HS-5 (cell line): ENCODE measurements around the gene APOM.

Experiments
- DNase-seq: peaks from one replicate; pipeline ENCODE4 v3.0.0-alpha.2; 2012; ENCODE audit warnings: low read depth

Gene APOM

DNA sequence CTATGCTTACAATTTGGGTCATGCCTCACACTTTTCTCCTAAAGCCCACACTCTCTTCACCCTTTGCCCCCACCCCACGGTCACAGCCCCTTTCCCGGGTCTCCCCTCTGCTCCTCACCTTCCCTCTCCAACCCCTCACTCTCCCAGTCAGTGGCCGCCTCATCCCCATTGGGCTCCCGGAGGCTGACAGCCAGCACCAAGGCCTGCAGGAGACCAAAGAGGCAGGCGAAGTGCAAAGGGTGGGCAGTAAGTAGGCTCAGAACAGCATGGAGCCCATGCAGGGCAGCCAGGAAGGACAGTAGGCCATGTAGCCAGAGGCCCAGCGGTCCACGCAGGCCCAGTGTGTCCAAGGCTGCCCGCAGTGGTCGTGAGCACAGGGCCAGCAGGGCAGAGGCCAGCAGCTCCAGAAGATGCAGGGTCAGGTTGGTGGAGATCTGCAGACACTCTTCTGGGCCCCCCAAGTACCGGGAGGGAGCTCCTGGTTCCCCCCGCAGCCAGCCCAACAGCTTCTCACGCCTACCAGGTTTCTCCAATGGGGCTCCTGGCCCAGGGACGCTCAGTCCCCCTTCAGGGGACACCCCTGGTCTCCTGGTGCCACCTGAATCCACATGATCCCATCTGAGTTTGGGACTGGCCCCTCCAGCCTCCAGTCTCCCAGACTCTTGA lies 3.4 kb downstream of the APOM start:
- no peak for DNase-seq

DNA sequence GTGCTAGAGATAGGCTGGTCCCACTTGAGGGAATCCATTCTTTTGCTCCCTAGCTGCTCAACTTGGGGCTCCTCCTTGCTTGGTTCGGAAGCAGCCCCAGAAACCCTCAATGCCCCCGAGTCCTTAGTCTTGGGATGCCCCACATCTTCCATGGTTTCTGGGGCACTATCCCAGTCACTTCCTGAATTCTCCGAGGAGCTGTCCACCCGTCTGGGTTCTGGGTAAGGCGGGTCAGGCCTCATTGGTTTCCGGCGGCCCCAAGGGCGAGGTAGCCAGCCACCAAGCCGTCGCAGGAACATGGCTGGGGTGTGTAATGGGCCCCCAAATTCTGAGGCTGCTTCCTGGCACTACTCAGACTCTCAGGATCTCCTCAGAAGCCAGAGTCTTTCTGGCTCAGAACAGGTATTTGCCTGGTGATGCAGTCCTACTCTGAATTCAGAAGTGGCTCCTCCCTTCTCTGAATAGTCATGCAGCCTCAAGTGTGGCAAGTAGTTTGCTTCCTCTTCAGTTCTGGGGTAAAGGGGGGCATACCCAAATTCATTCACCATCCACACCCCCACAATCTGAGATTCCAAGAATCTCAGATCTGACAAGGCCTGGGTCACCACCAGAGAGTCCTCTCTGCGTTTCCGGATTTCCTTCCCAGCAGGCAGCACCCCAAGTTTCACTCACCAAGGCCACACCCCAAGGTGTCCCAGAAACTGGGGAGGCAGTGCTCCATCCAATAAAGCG lies 4.1 kb downstream of the APOM start:
- DNase-seq, result no peak

DNA sequence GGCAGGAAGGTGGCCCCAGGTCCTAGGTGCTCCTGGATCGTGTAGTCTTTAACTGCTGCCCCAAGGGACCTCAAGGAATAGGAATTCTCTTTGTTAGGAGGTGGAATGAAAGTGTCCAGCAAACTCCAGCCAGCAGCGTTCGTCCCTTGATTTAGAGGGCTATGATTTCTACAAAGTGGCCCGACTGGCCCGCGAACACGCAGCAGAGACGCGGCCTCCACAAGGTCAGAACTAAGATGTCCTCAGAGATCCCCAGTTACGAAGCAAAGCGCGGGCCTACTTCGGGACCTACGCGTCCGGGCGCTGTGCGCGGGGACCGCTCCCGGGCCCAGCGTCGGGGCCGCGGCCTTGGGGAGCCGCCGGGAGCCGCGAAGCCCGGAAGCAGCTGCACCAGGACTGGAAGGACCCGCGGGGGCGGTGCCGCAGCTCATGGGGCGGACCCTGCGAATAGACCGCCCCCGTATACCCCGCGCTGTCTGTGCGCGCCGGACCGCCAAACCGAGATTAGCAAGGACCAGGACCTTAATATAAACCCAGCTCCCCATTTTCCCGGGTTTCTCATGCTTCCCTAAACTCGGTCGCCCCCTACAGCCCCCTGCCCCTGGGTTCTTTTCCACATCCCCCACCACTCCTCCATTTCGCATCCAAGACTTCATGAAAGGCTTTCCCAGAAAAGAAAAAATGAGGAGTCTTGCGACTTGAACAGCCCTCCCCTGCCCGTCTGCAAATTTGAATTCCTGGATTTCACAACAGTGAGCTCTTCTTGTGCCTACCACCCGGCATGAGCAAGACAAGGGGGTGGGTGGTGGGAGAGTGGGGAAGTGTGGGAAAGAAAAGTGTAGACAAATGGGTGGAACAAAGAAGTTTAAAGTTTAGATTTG lies 4.9 kb downstream of the APOM start, which contains the start of gene C6orf47:
Gene C6orf47, minus strand, starts transcription at position 398 of the 881 bp plus-strand sequence. CDS start 831 bp downstream, outside the sequence.
- DNase-seq, result no peak

DNA sequence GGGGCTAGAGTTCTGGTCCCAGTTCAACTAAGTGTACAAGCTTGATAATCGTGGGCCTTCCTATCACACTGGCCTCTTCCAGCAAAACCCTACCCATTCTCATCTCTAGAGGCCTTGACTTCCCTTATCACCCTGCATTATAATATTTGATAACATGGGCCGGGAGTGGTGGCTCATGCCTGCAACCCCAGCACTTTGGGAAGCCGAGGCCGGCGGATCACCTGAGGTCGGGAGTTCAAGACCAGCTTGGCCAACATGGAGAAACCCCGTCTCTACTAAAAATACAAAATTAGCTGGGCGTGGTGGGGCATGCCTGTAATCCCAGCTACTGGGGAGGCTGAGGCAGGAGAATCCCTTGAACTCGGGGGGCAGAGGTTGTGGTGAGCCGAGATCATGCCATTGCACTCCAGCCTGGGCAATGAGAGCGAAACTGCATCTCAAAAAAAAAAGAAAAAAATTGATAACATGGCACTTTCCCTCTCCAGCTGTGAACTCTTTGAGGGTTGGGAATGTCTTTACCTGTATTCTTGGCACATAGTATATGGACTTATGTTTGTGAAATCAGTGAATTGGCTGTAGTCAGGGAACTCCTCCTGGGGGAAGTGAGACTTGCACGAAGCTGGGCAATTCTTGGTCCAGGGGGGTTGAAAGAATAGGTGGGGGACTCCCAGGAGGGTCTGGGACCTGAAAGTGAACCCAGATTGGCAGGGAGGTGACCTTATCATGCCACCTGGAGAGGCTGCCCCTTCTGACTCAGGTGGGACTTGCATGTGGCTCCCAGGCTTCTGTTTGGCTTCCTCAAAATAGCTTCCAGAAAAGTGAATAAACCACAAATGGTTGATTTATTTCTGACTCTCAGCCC lies 5.8 kb downstream of the APOM start:
- DNase-seq, result no peak

DNA sequence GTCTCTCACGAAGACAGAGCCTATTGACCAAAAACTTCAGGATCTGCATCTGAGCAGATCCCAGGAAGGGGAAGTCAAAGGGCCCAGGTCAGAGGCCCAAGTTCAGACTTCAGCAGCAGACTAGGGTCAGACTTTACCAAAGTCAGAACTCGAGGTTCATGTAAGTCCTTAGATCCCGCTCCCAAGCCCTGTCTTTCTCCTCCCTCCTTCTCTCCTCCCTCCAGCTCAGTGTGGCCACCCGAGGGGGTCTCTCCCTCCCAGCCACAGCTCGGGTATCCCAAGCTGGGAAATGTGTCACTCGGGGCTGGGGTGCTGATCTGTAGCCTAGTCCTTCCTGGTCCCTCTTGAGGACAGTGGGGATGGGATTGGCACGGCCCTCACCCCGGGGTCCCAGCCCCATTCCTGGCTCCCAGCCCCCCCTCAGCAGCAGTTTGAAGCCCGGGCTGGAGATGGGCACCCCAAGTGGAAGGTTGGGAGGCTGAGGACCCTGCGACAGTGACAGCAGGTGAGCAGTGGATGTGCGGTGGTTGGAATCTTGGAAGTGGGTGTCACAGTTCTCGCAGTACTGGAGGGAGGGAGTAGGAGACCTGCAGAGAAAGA lies 6.5 kb downstream of the APOM start:
- DNase-seq, result no peak

DNA sequence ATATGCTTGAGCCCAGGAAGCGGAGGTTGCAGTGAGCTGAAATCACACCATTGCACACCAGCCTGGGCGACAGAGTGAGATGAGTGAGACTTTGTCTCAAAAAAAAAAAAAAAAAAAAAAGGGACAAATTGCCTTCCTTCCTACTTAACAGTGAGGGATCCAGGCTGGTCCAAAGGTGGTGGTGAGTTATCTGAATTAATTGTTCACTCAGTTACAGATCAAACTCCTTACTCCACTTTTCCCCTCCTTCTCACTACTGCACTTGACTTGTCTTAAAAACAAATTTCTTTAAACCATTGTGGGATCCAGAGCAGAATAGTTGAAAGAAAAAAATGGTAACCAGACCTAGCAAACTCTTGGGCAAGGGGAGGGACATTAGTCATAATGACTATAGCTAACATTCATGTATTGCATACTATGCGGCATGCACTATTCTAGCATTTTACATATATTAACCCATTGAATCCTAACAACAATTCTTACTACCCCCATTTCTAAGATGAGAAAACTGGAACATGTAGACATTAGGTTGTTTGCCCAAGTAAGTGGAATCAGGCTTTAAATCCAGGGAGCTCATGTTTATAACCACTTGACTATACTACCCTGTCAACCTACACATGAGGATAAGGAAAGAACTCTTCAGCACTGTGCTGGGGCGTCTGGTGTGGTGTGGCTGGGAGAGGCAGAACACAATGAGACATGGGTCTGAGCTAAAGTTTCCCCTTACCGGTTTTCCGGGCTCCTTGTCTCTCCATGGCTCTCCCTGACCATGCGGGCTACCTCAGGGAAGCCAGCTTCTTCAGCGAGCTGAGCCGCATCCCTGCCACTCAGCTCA lies 7.6 kb downstream of the APOM start:
- DNase-seq, result peak; percentile 49

DNA sequence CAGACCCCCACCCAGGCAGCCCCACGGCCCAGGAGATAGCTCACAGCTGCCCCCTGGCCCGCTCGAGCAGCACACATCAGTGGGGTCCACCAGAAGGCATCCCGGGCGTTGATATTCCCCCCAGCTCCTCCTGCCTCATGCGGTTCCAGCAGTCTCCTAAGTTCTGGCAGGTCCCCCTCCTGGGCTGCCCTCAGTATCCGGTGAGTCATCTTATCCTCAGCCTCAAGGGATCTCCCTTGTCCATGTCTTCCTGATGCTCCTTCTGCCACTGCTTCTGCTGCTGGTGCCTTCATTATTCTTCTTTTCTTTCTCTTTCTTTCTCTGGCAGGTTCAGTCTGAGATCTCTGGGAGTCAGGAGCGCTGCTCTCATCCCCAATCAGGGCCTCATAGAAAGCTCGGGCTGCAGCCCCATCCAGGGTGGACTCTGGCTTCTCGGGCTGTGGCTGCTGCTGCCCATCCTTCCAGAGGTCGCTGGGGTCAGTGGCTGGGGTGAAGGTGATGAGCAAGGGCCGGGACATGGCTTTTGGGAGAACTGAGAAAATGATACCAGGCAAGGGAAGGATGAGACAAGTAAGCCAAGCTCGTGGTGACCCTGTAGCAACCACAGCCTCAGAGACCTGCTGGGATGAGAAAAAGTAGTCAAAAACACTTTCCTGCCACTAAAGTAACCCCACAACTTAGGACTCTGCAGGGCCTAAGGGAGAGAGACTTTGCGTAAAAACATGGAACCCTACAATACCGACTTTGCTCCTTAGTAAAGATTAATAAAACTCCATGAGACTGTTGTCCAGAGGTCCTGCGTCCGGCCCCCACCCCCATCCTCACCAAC lies 8.5 kb downstream of the APOM start:
- DNase-seq, result peak; percentile 60

DNA sequence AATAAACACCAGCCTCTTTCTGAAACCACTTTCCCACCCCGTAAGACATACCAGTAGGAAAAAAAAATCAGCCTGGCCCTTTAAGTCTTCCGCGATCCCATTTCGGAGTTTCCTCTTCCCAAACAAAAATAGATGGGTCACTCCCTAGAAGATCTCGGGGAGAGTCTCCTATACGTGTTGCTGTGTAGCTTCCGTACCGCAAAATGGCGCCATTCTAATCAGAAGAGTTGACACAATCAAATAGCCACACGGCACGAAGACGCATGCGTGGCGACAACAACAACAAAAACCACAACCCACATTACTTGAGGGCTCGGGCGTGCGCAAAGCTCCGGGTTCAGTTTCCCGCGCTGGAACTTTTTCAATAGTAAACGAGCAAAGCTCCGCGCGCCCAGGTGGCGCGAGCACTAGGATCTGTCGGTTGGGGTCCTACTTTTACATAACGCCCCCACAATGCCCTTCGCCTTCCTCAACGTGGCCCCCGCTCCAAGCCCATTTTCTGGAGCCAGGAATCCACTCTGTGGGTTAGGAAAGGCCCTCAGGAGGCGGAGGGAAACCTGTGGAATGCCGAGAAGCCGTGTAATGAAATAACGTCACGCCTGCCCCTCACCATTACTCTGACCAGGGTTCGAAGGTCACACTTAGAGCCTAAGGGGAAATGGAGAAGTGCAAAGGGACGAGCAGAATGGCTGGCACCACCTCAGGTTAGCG lies 9.3 kb downstream of the APOM start, which contains the start of gene GPANK1:
Gene GPANK1, minus strand, starts transcription at position 208 of the 711 bp plus-strand sequence. CDS start 519 bp downstream, outside the sequence.
- peak; percentile 85 for DNase-seq

DNA sequence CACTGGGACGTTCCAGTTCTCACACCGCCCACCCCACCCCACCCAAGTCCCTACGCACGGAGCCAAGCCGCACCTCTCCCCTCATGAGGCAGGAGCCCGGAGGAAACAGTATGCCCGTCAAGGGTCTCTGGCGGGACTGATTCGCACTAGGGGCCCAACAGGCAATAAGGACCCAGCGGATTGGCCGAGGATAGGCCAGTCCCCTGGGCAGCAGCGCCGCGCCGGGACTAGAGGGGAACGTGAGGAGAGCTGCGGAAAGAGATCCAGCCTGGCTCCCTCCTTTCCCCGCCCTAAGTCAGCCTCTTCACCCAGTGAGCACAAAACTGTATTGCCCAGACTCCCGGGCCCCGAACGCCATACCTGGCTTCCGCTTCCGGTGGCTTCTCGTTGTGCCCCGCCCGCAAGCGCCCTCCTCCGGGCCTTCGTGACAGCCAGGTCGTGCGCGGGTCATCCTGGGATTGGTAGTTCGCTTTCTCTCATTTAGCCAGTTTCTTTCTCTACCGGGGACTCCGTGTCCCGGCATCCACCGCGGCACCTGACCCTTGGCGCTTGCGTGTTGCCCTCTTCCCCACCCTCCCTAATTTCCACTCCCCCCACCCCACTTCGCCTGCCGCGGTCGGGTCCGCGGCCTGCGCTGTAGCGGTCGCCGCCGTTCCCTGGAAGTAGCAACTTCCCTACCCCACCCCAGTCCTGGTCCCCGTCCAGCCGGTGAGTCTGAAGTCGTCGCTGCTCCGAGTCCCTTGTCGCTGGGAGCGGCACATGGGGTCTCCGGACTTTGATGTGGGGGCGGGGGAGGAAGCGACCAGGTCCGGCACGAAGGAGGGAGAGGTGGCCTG lies 10.0 kb downstream of the APOM start, which contains the start of gene CSNK2B:
Gene CSNK2B, plus strand, starts transcription at position 580 of the 836 bp plus-strand sequence. CDS start 752 bp downstream, outside the sequence.
- DNase-seq, result peak; percentile 89

DNA sequence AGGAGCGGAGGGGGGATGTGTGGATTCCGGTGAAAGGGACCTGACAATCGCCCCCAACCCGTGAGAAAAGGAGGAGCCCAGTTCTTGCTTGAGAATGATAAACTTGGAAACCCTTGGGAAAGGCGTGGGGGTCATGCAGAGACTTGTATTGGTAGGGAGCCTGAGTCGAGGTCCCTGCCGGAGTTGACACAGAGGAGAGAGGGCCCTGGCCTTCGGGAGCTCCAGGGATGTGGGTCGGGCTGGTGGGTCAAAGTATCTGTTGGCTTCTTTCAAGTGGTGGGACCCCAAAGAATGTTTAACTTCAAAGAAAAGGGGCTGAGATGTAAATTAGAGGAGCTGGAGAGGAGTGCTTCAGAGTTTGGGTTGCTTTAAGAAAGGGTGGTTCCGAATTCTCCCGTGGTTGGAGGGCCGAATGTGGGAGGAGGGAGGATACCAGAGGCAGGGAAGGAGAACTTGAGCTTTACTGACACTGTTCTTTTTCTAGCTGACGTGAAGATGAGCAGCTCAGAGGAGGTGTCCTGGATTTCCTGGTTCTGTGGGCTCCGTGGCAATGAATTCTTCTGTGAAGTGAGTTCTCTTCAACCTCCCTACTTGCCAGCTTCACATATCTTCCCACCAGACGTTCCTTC lies 10.8 kb downstream of the APOM start:
- DNase-seq, result no peak

DNA sequence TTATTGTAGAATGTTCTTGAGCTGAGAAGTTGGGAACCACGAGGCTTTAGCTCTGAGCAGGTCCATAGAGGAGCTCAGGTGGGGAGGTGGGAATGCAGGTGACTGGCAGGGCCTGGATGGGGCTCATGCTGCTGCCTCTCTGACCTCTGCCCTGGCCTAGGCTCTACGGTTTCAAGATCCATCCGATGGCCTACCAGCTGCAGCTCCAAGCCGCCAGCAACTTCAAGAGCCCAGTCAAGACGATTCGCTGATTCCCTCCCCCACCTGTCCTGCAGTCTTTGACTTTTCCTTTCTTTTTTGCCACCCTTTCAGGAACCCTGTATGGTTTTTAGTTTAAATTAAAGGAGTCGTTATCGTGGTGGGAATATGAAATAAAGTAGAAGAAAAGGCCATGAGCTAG lies 14.0 kb downstream of the APOM start, which contains the start of gene LY6G5B:
Gene LY6G5B, plus strand, starts transcription at position 301 of the 400 bp plus-strand sequence. CDS start 975 bp downstream, outside the sequence.
- DNase-seq, result no peak

DNA sequence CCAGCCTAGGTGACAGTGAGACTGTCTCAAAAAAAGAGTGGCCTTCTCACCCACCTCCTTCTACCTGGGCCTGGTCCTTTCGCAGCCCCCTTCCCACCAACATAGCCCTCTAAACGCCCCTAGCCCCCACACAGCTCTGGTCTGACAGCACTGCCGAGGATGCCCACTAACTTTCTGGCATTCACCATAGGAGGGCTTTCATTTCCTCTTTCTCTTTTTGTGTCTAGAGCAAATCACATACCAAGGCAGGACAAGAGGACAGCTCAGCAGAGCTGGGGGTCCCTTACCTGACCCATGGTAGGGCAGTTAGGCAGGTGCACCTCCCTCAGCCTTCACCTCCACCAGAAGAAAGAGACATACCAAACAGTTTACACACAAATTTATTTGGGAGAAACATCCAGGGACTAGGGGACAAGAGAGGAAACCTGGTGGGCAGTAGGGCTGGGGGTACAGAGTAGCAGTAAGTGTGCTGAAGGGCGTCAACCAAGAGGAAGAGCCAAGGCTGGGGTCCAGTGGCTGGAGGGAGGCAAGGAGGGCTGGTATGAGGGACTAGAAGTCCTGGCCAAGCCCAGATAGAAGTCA lies 20.7 kb downstream of the APOM start:
- no peak for DNase-seq

DNA sequence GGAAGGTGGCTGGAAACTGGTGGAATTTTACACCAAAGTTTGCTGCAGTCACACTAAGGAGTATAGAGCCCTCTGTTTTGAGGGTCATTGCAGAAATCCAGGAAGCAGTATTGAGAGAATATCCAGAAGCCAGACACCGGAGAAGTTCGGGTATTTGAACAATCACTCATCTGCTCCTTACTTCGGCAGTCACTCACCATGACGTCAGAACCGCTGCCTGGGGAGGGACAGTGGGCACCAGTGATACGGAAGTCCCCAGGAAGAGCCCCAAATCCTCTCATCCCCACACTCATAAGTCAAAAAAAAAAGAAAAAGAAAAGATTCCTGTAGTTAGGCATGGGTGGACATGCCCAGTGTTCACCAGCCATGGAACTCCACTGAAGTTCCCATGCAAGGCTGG lies 21.2 kb downstream of the APOM start:
- DNase-seq, result no peak

DNA sequence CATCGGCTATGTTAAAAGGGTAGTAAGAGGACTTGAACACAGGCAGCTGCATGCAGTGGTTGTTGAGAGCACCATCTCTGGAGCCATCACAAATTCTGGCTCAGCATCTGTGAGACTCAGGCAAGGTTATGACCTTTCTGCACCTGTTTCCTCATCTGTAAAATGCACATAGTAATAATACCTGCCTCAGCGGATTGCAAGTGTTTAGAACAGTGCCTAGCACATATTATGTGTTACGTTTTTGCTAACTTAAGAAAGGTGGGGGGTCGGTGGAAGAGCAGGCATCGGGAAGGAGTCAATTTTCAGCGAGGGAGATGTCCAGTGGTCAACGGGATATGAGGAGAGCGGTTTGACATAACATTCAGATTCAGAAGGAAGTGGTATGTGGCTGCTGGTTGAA lies 22.3 kb downstream of the APOM start:
- no peak for DNase-seq

DNA sequence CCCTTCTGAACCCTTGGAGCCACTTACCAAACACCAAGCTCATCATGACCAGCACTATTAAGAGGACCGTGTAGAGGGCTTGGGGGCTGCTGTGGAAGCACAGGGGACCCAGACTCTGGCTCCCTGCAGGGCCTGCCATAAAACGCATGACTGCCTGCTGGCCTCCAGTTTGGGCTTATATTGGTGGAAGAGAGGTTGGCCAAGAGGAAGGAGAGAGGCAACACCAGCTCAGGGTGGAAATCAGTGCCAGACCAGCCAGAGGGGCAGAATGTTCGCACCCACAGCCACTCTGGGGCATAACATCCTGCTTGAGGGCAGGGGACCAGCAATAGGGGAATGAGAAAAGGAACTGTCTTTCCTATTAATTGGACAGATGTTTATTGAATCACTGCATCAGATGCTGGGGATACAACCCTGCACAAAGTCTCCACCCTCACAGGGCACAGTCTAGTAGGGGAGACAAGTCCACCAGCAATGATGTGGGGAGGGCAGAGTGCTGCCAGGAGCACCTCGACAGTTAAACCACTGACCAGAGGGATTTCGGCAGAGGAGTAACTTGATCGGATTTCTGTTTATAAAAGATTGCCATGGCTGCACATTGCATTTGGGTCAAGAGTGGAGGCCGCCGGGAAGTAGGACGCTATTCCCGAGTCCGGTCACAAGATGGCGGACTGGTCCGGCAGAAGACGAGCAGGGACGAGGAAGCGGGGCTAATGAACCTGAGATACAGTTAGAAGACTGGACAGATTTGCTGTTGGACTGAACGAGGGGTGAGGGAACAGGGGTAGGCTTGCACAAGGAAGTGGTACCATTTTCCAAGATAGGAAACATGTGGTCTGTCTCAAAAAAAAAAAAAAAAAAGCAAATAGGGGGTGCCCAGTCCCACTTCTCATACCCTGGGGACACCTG lies 24.8 kb downstream of the APOM start, which contains the start of gene LY6G5C:
Gene LY6G5C, minus strand, starts transcription at position 842 of the 909 bp plus-strand sequence. Its CDS starts 694 bp downstream, at position 148.
- DNase-seq, result no peak
